Activated CD4-positive, alpha-beta T cell treated with anti-CD3 and anti-CD28 coated beads, Interleukin-2, Interleukin-4, amounts not matched to agents 100 ng/mL and 50 ng/mL, durations not matched to agents 16 hours and 8 hours (primary cell): ENCODE measurements around the gene PRDM5.

Experiments used
- DNase-seq: peaks from one replicate; pipeline ENCODE4 v3.0.0-alpha.2; 2020; ENCODE audit warnings: low spot score

PRDM5 gene

DNA sequence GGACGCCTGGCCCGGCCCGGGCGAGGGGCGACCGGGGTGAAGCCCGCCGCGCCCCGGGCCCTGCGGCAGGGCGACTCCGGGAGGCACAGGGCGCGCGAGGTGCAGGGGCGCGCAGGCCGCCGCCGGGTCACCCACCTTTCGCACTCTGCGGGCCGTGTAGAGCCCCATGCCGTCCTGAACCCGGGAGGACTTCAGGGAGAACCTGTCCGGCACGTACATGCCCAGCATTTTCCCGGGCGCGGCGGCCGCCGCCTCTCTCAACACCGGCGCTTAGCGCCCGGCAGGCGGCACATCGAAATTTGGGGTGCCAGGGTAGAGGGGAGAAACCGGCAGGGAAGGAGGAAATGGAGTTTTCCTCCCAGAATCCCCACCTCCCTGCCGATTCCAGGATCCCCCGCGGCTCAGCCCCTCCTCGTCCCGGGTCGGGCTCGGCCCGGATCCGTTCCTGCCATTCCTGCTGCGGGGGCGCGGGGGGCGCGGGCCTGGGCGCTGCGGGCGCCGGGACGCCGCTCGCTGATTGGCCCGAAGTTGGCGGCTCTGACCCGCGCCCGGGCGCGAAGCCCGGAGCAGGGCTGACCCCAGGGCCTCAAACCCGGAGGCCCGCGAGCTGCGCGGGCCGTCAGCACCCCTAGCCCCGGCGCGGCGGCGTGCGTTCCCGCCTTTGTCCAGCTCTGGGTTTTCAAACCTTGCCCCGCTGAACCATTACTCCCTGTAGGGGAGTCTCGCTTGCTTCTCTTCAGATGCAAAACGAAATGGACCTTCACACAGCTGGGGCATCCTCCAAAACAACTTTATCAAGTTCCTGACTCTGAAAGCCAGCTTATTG lies at the start of gene PRDM5:
PRDM5 (minus strand) TSS at position 346 of the 826 bp plus-strand sequence; CDS start at position 228, 118 bp downstream.
- DNase-seq: no peak

DNA sequence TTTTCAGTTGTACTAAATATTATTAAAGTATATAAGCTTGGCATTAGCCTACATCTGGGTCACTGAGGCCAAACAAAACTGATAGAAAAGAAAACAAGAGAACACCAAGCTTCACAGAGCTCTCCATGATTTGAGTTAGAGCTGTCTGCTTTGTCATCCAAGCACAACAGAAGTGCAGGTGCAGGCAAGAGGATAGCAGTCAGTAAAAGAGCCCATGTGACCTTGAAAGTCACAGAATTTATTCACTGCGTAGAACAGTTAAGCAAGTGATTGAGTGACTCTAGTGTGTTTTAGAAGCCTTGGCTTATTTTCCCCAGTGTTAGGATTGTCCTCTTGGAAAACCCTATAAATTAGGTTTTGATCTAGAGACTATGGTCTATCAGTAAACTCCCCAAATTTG lies 49.4 kb upstream of the PRDM5 start:
- DNase-seq: no peak

DNA sequence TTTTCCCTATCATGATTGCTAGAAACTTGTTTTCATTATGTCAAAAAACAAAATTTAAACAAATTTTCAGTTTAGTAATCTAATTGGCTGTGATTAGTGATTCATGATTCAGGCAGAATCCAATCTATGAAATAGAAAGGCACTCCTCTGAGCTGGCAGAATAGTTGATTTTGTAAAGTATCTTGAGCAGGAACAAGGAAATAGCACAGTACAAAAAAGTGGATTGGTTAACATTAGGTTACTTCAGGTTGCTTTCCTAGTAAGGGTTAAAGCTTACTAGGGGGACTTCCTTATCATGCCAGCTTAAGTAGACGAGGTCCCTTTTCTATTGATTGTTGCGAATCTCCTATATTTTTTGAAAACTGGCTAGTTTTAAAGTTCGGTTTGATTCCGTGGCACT lies 43.4 kb upstream of the PRDM5 start:
- no peak for DNase-seq

DNA sequence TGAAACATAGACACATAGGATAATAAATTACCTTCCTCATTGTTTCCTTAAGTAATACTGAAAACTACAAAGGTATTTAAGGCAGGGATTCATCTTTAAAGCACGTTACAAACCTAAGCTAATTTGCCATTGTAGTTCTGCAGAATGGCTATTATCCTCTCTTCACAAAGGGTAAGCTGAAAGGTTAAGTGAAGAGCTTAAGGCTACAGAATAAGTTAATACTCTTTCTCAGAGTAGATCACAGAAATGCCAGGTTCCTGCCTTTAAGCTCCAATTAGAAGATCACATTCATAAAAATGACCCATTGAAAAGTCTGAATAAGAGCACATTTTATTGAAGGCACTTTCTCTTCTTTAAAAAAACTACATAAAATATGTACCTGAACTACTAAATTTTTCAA lies 42.1 kb upstream of the PRDM5 start:
- no peak for DNase-seq

DNA sequence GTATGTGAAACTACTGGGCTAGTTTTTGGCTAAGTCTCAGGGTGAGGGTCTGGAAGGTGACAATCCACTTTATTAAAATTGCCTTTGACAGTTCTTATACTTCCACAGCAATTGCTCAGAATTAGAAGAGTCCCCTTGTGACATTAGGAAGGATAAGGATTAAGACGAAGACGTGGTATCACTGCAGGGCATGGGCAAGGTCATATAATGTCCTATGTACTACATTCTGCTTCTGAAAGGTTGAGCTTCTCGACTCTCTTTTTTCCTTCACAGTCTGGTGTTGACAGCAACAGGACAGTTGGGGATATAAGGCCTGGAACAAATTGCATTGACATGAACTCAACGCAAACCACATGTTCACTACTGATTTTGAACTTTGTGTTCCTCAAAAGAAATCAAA lies 40.9 kb upstream of the PRDM5 start:
- DNase-seq: no peak

DNA sequence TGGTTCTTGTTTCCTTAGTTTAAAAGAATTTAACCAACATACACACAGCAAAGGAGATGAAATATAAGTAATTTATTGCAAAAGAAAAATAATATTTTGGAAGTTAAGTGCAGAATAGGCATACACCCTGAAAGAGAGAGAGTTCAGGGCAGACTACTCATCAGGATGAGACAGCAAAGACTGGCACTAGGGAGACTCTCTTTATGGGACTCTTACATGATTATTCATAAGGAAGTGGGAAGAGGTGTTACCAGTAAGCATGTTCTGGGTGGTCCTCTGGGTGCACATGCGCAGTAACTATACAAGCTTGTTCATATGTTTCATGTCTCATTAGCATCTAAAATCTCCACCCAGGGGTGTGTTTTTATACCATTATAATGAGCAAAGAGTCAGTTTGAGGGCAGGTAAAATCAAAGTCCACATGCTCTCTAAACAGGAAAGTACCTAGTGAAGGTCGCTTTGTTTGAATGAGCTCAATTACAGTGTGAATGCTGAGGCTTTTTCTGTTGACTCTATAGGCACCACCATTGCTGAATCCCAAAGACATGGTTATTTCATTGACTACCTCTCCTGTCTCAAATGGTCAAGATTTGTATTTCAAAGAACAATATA lies 38.2 kb upstream of the PRDM5 start:
- no peak for DNase-seq

DNA sequence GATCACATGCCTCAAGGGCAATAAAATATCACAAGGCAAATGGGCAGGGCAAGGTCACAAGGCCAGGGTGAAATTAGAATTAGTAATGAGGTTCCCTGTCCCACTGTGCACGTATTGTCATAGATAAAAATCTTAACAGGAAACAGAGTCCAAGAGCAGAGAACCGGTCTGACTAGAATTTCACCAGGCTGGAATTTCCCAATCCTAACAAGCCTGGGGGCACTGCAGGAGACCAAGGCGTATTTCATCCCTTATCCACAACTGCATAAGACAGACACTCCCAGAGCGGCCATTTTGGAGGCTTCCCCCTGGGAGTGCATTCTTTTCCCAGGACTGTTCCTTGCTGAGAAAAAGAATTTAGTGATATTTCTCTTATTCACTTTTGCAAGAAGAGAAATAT lies 25.9 kb upstream of the PRDM5 start:
- no peak for DNase-seq

DNA sequence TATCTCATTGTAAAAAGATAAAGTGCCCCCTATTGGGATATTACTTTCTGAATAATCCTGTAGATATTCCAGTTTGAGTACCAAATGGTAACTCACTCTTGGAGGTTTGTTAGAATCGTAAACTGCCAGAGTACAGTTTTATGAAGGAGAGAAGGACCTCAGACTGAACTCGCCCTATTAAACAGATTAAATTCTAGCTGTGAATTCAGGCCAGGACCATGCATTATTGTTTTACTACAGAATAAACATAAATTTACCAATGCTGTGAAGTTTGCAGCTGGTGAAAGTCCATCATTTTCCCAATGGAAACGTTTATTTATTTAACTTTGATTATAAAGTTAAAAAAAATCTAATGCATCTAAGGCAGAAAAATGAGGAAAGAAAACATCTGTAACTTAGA lies 20.2 kb upstream of the PRDM5 start:
- no peak for DNase-seq

DNA sequence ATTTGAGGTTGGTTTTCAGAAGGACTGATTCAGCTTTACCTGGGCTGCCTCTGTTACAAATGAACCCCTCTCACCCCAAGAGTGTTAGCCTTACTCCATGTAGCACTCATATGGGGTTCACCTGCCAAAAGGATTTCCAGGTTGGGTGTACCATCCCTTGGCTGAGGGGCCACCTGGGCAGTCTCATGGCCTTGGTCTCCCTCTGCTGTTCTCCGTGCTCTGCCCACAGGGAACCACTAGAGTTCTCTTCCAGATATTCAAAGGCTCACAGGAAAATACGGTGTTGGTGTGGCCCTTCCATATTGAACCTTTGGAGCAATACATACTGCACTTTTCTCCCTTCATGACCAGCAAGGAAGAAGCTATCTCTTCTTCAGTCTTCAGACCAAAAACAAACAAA lies 18.0 kb upstream of the PRDM5 start:
- no peak for DNase-seq

DNA sequence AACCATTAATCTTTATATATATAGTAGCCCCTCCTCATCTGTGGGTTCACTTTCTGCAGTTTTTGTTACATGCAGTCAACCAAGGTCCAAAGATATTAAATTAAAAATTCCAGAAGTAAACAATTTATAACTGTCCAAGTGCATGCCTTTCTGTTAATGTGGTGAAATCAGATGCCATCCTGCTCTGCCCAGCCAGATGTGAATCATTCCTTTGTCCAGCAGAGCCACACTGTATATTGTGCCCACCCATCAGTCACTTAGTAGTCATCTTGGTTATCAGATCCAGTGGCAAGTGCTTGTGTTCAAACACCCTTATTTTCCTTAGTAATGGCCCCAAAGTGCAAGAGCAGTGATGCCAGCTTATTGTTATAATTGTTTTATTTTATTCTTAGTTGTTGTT lies 17.2 kb upstream of the PRDM5 start:
- DNase-seq: no peak

DNA sequence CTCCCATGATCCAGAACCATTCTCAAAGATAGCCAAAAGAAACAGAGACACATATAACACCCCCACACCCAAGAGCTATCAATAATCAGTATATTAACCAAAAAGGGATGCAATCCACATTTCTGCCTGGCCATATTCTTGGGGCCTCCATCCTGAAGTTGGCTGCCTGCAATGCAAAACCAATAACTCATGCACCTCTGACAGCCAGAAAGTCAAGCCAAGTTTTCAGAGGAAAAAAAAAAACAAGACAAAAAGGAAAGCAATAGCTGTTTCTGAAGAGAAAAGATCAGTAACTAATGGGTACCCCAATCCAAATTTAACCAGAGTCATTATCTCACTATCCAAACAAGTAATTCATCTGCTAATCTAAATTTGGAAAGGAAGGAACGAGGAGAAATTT lies 7.3 kb upstream of the PRDM5 start:
- no peak for DNase-seq

DNA sequence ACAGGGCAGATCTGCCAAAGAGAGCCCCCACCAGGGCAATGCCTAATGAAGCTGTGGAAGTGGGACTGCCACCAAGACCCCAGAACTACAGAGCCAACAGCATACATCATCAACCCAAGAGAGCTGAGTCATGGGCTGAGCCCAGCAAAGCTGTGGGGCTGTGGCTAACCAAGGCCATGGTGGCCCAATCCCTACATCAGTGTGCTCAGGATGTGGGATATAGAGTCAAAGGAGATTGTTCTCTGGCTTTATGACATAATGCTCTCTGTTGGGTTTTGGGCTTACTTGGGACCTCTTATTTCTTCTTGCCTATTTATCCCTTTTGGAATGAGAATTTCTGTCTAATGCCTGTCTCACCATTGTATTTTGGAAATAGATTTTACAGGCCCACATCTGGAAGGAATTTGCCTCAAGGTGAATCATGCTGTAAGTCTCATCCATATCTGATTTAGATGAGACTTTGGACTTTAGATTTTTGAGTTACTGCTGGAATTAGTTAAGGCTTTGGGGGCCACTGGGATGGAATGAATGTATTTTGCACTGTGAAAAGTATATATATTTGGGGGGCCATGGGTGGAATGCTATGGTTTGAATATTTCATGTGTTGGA lies 5.4 kb upstream of the PRDM5 start:
- DNase-seq: no peak

DNA sequence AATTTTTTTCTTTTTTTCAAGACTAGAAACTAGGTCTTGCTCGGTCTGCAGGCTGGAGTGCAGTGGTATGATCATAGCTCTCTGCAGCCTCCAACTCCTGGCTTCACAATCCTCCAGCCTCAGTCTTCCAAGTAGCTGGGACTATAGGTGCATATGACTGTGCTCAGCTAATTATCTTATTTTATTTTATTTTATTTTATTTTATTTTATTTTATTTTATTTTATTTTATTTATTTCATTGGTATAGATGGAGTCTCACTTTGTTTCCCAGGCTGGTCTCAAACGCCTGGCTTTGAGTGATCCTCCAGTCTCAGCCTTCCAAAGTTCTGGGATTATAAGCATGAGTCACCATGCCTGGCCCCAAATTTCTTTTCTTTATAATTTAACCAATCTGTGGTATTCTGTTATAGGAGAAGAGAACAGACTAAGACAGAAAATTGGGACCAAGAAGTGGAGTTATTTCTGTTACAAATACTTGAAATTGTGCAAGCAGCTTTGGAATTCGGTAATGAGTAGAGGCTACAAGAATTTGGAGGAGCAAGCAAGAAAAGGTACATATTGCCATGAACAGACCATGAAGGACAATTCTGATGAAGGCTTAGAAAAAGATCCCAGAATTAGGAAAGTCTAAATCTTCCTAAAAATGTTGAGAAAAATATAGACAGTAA lies 4.0 kb upstream of the PRDM5 start:
- DNase-seq: no peak

DNA sequence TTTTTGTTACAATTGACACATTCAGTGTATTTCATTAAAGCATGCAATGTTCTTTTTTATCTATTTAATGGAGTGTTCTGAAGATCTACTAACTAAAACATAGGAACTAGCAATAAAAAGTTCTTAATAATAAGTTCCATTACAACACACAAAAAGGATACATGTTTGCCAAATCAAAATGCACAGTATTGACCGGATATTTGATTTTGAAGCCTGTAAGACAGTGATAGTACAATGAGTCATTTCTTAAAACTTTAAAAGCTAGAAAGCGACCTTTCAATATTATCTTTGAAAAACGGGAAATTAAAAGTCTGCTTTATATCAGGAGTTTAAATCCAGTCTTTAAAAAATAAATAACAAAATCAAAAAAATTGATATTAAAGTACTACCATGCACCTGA lies 2.4 kb upstream of the PRDM5 start:
- DNase-seq: no peak

DNA sequence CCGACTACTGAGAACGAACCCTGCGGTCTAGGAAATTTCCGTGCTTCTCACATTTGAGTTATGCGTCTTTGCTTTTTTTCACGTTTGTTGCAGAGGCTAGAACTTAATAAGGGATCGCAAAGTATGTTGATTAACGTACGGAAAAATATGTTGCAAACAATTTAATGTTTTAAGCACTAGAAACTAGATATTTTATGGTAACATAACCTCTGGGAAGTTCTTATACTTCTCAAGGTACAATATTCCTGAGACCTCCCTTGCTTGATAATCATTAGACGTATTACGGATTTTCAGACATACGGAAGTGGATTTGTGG lies 639 bp upstream of the PRDM5 start:
- peak; percentile 23 for DNase-seq

DNA sequence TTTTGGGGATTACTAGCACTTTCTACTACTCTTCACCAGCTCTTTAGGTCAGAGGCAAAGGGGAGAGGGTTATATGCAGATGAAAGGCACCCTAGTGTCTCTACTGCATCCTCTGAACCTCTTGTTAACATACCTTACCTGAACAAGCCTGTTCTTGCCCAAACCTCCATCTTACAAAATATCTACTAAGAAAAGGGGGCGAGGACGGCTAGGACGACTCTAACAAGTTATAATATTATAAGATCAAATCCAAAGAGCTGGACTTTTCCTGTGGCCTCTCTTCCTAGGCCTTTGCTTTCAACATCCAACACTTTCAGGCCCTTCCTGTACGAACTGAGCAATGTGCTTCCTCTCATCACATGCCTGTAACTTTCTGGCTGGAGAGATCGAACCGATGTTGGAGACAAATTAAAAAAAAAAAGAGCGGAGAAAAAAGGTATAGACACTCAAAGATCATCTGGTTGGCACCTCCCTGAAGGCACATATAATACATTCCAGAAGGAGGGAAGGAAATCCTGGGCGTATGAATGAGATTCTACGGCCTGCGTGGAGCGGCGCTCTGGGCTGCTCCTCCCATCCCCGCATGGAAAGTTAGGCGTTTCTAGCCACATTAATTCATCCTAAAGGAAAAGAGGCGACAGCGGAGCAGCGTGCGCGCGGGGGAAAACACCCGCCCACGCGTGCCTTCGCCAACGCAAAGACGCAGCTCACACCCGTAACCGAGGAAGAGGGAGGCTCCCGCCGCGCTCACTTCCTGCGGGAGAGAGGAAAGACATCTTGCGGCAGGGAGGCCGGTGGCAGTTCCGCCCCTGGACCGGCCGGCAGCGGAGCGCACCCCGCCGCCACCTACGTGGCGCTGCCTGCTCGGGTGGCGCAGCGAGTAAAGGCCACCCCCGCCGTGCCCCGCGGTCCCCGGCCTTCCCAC lies 808 bp downstream of the PRDM5 start:
- DNase-seq: peak; percentile 38

DNA sequence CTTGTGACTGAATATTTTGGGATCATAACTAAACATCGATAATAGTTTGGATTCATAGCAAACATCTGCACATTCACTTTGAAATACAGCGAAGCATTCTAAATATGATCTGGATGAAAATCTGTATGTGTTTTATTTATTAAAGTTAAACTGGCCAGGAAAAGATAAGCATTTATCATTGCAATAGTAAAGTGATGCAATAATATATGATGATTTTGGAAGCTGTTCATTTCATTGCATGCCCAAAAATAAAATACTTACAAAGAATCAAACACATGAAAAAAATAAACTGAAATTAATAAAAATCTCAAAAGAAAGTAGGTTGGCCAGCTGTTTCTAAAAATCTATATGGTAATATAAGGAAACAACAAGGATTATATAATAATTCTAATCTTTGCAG lies 1.9 kb downstream of the PRDM5 start:
- no peak for DNase-seq

DNA sequence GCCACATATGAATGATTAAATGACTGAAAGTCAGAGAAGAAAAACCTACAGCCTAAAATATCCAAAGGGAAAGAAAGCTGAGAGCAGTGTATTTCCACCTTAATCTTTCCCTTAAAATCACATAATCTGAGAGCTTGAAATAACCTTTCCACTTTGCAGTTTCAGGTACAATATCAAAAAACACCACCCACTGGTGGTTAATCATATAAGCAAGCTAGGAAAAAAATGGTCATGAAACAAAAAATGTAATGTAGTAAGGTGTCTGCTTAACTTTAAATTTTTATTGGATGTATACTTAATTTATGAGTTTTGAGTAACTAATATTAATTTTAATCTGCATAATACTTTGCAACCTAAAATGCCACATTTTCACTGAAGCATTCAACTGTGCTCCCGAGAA lies 3.2 kb downstream of the PRDM5 start:
- DNase-seq: no peak

DNA sequence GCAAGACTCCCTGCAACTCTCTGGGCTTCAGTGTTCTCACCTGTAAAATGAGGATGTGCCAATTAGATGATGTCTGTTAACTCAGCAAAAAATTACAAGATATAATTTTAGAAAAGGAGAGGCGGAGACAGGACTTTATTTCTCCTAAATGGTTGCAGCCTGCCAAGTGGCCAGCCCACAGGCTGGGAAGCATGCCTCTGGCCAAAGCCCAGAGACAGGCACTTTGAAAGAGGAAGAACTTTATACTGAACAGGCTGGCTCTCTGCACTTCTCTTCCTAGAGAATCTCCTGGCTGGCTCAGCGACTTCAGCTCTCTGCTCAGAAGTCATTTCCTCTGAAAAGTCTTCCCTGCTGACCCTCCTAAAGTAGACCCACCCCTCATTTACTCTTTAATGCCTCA lies 3.7 kb downstream of the PRDM5 start:
- DNase-seq: no peak

DNA sequence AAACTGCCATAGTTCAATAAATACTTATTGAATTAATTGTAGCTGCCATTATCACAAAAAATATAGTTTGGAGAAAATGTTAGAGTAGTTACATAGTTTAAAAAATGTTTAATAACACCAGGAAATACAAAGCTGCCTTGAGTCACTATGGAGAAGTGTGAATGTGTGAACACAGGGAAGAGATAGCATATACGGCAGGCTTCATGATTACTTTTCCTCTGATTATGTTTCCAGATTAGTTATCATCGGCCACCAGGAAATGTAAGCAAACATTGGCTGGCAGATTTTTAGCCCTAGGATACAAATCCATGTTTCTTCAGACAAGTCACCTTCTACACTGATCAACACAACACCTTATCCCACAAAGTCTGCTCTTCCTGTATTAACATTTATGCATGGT lies 4.4 kb downstream of the PRDM5 start:
- no peak for DNase-seq

DNA sequence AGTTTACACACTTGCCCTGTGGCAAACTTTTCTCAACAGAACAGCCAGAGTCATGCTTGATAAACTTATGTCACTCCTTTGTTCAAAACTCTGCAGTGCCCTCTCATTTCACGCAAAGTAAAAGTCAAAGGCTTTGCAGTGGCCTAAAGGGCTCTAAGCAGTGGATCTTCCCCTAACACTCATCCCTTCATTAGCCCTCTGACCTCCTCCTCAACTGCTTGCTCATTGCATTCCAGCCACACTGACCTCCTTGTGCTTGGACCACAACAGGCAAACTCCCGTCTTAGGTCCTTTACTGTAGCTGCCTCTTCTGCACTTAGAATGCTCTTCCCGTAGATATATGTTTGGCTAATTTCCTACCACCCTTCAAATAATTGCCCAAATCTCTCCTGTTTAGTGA lies 5.6 kb downstream of the PRDM5 start:
- no peak for DNase-seq

DNA sequence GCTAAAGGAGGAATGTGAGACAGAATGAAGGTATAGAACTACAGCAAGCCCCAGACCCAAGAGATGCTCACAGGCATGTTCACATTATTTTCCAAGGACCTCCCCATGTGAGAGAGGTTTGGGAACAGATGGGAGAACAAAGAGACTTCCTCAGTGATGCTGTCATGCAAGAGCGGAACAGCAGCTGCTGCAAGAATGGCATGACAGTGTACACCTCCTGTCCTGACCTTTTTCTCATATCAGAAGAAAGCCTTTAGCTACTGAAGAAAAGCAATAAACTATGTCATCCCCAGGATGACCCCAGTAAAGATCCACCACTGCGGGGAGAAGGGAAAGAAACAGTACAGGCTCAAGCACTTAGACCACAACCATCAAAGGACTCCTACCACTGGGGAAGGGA lies 7.2 kb downstream of the PRDM5 start:
- no peak for DNase-seq
